ENCODE results near the gene CLRN1.

The CLRN1 gene

GRCh38 chr3:150958683-150959082, 13.8 kb downstream of the CLRN1 start:
- no peak for TF ChIP-seq CTCF (IDR thresholded peaks at IDR 0.05)

- TF ChIP-seq CTCF (IDR thresholded peaks at IDR 0.05) = no peak
These were observed 16.2 kb downstream of the CLRN1 start for GRCh38 chr3:150956376-150956775.

GRCh38 chr3:150951923-150952322, 20.6 kb downstream of the CLRN1 start:
- TF ChIP-seq CTCF (IDR thresholded peaks at IDR 0.05) = no peak

GRCh38 chr3:150945226-150946032, 27.1 kb downstream of the CLRN1 start:
- no peak for TF ChIP-seq CTCF (IDR thresholded peaks at IDR 0.05)

GRCh38 chr3:150942221-150942620, 30.3 kb downstream of the CLRN1 start:
- TF ChIP-seq CTCF (IDR thresholded peaks at IDR 0.05) = no peak

GRCh38 chr3:150936693-150937092, 35.8 kb downstream of the CLRN1 start:
- no peak for TF ChIP-seq CTCF (IDR thresholded peaks at IDR 0.05)

- TF ChIP-seq CTCF (IDR thresholded peaks at IDR 0.05) = no peak
These were observed 39.0 kb downstream of the CLRN1 start for GRCh38 chr3:150933473-150933995.

Measured in LNCAP (cell line).